Suprapubic skin (tissue), 4 donors: ENCODE data around the gene FRAT2.

Experiments used
- CTCF ChIP-seq, 2 donors: fragments of 200-600 bp in 1 of 2; fragments of 450-650 bp in 1 of 2; sonication (generic) in 1 of 2; IDR thresholded peaks; one replicate each; pipeline ENCODE4 v1.5.1; 2016 to 2019; ENCODE audit warnings: antibody characterized with exemption in 2 of 2, mild to moderate bottlenecking in 1 of 2, moderate library complexity in 1 of 2
- POLR2A ChIP-seq, 2 donors: fragments of 450-650 bp; IDR thresholded peaks; one replicate each; pipeline ENCODE4 v1.6.1; 2017; ENCODE audit warnings: antibody characterized with exemption in 2 of 2, mild to moderate bottlenecking in 2 of 2, moderate library complexity in 2 of 2
- POLR2AphosphoS5 ChIP-seq, 3 donors: sonication (generic); formaldehyde crosslinking; IDR thresholded peaks; one replicate each; pipeline ENCODE4 v1.6.1; 2017; ENCODE audit warnings: antibody characterized with exemption in 3 of 3

- TF ChIP-seq CTCF (IDR thresholded peaks at IDR 0.05) (no peak), POLR2A (IDR thresholded peaks at IDR 0.05) (no peak), POLR2AphosphoS5 (IDR thresholded peaks at IDR 0.05) (no peak)
Measured at GRCh38 chr10:97325754-97326153, 8.8 kb downstream of the FRAT2 start.
